Peyer's patch (tissue), 4 donors: ENCODE data around the gene SPTSSB.

Experiments
- POLR2A ChIP-seq, 2 donors: fragments of 450-650 bp; IDR thresholded peaks; one replicate each; pipeline ENCODE4 v1.5.1; 2017; ENCODE audit warnings: antibody characterized with exemption in 2 of 2, mild to moderate bottlenecking in 2 of 2, moderate library complexity in 2 of 2
- TF ChIP-seq, protein P1 (sequence below), 6 experiments: fragments of 450-650 bp in 4 of 6; fragments of 200-600 bp in 2 of 6; sonication (generic) in 1 of 6; IDR thresholded peaks; one replicate each; pipeline ENCODE4 v1.5.1; 2017 to 2019; ENCODE audit warnings: antibody characterized with exemption in 6 of 6, mild to moderate bottlenecking in 3 of 6, moderate library complexity in 1 of 6

DNA sequence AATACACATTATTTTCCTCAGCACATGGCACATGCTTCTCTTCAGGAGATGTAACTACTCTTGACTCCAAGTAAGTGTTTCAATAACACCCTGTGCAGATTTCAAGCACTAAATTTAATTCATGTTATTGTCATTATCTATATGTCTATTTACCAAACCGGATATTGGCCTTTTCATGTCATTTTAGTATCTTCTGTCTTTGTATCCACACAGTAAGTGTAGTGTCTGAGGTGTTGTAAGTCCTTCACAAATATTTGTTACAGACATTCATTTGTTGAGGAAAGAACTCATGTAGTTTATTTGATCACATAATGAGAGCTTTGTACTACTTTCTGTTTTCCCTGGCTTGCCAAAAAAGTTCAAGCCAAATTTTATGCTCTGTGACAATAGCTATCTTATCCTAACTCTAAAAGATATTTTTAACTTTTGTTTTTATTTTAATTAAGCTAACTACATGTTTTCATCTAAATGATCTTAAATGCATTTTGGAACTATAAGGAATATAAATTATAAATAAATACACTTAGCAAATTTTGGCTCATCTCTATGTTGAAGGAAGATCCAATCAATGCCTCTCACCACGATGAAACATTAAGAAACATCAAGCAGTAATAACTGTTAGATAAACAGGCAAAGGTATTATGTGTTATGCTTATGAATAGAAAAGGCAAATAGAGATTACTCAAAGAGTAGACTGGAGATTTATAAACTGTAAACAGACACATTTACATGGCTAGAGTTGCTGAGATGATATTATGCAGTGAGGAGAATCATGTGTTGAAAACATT is 48.3 kb downstream of the SPTSSB start:
- no peak for TF ChIP-seq POLR2A (IDR thresholded peaks at IDR 0.05)
- TF ChIP-seq, protein P1, sequence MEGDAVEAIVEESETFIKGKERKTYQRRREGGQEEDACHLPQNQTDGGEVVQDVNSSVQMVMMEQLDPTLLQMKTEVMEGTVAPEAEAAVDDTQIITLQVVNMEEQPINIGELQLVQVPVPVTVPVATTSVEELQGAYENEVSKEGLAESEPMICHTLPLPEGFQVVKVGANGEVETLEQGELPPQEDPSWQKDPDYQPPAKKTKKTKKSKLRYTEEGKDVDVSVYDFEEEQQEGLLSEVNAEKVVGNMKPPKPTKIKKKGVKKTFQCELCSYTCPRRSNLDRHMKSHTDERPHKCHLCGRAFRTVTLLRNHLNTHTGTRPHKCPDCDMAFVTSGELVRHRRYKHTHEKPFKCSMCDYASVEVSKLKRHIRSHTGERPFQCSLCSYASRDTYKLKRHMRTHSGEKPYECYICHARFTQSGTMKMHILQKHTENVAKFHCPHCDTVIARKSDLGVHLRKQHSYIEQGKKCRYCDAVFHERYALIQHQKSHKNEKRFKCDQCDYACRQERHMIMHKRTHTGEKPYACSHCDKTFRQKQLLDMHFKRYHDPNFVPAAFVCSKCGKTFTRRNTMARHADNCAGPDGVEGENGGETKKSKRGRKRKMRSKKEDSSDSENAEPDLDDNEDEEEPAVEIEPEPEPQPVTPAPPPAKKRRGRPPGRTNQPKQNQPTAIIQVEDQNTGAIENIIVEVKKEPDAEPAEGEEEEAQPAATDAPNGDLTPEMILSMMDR (IDR thresholded peaks at IDR 0.05) = no peak
